NOMO-1 (cell line): ENCODE results near the gene ALB.
"Not testable (repeated sequence)": the region's sequence is repeated elsewhere in the genome, so short reads cannot be mapped to it uniquely, and the experiment has no call there.

Experiments
- DNase-seq, 2 experiments: peaks; one replicate each; lab custom pipeline; 2025; ENCODE audit not compliant: unreplicated experiment in 2 of 2; lab: John Stamatoyannopoulos, UW

ALB gene

DNA sequence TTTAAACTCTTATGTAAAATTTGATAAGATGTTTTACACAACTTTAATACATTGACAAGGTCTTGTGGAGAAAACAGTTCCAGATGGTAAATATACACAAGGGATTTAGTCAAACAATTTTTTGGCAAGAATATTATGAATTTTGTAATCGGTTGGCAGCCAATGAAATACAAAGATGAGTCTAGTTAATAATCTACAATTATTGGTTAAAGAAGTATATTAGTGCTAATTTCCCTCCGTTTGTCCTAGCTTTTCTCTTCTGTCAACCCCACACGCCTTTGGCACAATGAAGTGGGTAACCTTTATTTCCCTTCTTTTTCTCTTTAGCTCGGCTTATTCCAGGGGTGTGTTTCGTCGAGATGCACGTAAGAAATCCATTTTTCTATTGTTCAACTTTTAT, at the start of gene ALB:
TSS of gene ALB (plus strand) at position 246 of the 400 bp plus-strand sequence. CDS start at position 287, 41 bp downstream.
- DNase-seq, result no peak

DNA sequence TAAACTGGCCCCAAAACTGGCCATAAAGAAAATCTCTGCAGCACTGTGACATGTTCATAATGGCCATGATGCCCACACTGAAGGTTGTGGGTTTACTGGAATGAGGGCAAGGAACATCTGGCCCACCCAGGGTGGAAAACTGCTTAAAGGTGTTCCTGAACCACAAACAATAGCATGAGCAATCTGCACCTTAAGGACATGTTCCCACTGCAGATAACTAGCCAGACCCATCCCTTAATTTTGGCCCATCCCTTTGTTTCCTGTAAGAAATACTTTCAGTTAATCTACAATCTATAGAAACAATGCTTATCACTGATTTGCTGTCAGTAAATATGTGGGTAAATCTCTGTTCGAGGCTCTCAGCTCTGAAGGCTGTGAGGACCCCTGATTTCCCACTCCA, 46.9 kb upstream of the ALB start:
- DNase-seq, result not testable (repeated sequence)

DNA sequence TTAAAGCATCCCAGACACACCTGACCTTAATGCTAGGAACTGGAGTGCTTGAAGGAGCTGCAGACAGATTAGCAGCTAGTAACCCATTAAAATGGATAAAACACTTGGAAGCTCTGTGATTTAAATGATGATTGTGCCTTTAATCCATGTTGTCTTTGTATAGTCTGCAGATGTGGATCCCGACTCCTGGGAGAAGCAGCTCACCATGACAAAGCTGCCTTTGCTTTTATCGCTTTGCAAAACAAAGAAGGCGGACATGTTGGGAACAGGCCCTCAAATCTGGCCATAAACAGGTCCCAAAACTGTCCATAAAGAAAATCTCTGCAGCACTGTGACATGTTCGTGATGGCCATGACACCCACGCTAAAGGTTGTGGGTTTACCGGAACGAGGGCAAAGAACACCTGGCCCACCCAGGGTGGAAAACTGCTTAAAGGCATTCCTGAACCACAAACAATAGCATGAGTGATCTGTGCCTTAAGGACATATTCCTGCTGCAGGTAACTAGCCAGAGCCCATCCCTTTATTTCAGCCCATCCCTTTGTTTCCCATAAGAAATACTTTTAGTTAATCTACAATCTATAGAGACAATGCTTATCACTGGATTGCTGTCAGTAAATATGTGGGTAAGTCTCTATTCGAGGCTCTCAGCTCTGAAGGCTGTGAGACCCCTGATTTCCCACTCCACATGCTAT, 34.4 kb upstream of the ALB start:
- not testable (repeated sequence) for DNase-seq

DNA sequence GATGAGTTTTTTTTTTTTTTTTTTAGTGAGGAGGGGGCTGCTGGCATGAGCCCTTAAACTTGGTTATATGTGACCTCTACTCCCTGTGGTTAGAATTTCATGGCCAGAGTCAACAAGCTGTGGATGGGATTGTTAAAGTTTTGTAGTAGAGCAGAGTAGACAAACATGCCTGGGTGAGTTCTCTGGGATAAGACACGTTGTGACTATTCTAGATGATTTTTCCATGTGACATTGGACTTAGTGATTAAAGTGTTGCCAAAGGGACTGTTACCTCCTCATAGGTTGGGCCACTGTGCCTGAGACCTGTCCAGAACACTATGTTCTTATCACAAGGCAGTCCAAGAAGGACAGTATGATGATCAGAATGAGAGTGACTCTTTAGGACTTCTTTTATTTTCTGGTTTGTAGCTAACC, 28.8 kb upstream of the ALB start:
- no peak for DNase-seq

DNA sequence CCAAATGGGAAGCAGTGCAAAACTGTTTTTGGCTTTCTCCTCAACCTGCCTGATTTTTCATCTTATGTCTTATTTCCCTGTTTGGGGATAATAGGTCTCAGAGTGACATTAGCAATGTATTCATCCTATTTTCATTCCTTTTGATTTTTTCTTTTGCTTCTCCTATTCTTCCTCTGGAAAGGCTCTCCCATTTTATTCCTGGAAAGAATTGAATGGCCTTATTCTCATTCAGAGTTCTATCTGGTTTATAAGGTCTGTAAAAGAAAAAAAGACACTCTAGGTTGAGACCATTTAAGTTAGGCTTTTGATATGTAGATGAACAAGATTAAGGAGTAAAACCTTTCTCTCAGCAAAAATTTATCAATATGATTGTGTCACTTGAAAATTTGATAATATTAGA, 27.8 kb upstream of the ALB start:
- no peak for DNase-seq

DNA sequence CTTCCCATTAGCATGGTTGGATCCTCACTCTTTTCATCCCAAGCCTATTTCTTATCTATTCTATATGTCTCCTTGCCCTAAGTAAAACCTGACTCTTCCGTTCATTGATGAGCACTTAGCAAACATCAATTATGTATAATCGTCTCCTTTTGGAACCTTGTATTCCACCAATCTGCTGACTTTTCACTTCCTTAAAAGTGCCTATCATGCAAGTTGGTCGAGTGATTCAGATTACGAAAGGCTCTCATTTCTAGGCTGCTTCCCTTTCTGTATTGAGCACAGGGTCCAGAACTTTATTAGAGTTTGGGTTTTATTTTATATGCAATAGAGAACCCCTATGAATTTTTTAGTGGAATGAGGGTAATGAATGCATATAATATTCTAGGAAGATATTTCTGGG, 27.1 kb upstream of the ALB start:
- peak in 1 of 2 experiments; percentile 58 for DNase-seq

DNA sequence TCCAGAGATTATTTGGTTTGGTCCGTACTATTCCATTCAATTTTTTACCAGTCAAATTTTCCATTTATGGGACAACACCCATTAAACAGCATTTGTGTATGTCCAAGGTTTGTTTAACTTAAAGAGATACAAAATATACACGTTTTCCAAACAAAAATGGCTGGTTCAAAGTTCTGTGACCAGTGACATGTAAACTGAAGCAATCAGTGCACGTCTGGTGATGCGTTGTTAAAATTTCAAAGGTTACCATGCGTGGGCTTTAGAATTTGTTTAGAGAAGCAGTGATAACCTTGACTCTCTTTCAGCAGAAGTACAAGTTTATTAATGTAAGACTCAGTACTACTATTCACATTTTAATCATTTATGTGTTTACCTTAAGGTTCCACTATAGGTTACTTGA, 25.2 kb upstream of the ALB start:
- DNase-seq, result no peak

DNA sequence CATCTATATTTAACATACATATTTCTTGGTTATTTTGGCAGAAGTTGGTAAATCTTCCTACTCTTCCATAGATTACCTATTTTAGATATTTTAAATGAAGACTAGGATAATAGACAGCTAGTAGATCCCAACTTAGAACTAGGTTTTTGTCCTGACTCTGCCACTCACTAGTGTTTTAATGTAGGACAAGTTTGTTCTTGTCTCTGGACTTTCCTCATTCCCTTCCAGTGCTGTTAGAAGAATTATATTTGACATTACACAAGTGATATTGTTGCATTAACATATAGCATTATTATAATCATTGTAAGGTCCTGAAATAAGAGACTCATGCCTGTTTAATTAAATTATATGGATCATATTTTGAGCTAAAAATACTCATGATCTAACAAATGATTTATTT, 24.1 kb upstream of the ALB start:
- no peak for DNase-seq

DNA sequence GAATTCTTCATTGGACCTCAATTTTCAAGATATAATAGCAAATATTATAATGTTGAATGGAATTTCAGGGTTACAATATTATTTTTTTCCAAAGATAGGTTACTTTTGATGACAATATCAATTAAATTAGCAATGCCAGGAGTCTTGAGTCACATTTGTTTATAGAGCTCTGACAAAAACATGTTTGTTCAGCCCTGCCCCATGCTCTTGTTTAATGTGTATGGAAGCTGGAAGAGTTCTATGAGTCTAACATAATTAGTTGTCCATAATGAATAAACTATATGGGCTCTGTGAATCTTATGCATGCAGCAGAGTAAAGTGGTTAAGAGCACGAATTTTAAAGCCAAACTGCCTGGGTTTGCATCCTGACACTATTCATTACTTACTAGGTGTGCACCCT, 22.9 kb upstream of the ALB start:
- DNase-seq, result no peak

DNA sequence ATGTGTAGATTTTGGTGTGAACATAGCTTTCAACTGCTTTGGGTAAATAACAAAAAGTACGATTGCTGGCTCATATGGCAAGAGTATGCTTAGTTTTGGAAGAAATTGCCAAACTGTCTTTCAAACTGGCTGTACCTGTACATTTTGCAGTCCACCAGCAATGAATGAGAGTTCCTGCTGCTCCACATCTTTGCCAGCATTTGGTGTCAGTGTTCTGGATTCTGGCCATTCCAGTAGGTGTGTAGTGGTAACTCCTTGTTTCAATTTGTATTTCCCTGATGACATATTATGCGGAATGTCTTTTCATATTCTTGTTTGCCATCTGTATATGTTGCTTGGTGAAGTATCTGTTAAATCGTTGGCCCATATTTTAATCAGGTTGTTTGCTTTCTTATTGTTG, 20.6 kb upstream of the ALB start:
- no peak for DNase-seq

DNA sequence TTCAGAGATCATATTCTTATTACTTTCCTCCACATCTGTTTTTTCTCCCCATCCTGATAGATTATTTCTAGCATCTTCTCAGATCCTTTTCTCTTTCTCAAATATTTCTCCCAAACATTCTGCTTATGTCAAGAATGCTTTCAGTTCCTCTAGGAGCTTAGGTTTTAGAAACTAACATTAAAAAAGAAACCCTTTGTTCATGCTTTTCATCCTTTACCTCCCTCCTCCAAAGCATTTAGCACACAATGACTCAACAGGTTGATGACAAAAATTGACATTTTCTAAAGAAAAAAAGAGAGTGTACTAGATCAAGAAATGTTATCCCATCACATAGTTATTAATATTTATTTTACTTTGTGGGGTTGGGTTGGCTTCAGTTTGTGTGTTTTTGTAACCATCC, 16.5 kb upstream of the ALB start:
- no peak for DNase-seq

DNA sequence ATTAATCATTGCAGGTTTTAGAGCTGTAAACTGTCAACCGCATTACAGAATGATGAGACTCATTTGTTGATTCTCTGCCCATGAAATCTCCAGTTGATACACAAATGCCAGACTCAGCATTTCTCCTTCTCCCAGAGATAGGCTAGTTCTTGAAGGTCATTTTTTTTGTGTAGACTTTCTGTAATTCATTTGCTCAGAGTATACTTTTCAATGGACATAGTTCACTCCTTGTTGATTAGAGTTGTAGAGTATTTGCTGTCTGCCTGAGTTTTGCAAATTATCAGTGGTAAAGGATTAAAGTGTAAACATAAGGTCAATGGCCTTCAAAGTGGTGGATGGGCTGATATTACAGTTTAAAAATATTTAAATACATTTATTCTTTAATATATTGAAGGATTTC, 15.2 kb upstream of the ALB start:
- no peak for DNase-seq

DNA sequence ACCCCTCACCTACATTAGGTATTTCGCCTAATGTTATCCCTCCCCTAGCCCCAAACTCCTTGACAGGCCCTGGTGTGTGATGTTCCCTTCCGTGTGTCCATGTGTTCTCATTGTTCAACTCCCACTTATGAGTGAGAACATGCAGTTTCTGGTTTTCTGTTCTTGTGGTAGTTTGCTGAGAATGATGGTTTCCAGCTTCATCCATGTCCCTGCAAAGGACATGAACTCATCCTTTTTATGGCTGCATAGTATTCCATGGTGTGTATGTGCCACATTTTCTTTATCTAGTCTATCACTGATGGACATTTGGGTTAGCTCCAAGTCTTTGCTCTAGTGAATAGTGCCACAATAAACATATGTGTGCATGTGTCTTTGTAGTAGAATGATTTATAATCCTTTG, 14.4 kb upstream of the ALB start:
- not testable (repeated sequence) for DNase-seq

DNA sequence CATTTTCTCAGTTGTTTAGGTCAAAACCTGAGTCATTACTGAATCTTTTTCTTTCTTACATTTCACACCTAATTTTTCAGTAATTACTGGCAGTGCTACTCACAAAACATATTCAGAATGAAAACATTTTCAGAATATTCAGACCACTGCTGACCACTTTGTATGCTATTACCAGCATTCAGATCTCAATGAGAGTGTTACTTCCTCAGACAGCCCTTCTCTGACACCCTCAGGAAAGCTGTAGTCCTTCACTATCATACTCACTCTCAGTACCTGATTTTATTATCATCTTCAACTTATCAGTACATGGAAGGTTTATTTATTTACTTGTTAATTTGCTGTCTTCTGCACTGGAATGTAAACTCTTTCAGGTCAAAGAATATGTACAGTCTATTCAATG, 12.3 kb upstream of the ALB start:
- no peak for DNase-seq

DNA sequence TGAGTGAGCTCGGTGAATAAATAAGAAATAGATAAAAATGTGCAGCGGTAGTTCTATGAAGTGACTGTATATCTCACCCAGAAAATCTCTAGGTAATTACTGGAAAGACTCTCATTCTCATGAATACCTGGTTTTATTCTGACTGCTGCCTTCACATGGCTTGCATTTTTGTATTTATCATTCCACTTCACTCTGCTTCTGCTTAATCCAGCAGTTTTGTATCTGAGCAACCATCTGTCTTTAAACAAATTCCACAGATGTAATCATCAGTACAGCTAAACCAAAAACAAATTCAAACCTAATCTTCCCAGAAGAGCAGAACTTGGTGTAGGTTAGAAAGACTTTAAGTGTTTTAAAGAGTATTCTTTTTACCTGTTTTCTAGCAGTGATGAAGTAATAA, 11.2 kb upstream of the ALB start:
- no peak for DNase-seq

DNA sequence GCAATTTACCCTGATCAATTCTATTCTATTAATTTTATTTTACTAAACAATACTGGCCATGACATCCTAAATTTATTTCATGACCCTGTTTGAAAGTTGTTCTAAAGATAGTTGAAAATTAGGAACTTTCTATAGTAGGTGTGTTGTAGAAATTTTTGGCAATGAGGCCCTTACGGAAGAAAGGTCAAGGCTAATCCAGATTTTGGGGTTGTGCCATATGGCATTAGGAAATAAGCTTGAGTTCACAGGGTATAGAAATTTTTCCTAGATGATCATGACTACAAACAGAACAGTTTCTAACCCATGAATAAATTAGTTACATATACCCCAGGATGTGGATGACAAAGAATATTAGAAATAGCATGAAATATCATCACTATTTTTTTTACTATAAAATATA, 7.8 kb upstream of the ALB start:
- no peak for DNase-seq

DNA sequence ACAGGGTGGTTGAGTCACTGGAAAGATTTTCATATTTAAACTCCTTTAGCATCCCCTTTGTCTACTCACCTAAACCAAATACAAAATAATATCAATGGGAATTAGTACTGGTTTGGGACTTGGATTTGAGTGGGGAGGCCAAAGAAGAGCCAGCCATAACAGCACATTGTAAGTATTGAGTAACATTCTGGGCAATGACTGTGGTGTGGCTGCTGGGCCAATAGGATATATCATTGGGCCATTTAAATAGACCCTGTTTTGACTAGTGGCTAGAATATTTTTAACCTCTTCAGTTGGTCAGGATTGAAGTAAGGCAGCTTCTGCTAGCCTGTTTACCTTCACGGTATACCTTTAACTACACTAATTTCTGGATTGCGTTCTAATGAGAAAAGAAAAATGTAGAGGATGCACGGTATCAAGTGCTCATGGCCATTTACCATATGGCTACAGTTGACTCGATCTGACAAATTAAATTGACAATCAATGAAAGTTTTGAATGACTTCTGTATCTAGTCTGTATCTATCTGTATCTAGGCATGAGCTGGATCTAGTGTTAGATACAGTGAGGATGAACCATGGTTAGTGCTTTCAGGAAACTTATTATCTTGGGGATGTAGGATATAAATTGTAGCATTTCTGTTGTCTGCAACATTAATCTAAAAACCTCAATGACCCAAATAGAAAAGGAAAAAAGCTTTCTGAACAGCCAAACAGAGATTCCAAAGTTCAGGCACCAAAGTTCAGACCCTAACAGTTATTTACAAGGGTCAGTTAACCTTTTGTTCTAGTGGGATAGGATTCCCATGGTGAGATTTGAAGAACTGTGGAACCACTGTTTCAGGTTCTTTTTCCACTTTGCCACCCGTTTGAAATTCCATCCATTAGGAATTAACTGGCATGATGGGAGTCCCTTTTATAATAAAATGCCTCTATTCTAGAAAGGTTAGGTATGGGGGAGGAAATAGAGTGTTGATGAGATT, 6.8 kb upstream of the ALB start:
- DNase-seq, result no peak

DNA sequence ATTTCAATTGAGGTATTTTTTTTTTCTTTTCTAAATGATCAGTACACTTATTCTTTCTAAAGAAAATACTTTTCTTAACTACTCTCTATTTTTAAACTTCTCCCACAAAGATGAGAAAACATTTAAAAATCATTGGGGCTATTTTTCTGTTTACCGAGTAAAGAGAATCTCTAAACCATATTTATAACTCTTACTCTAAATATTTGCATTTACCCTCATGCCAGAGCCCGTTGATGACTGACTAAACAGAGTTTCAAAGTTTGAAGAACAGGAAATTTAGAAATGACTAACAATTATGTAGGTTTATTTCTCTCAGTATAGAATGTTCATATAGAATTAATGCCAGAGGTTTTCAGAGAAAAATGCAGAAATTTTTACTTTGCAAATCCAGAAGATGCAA, 2.7 kb upstream of the ALB start:
- DNase-seq, result no peak

DNA sequence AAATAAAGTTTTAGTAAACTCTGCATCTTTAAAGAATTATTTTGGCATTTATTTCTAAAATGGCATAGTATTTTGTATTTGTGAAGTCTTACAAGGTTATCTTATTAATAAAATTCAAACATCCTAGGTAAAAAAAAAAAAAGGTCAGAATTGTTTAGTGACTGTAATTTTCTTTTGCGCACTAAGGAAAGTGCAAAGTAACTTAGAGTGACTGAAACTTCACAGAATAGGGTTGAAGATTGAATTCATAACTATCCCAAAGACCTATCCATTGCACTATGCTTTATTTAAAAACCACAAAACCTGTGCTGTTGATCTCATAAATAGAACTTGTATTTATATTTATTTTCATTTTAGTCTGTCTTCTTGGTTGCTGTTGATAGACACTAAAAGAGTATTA, 370 bp downstream of the ALB start:
- no peak for DNase-seq

DNA sequence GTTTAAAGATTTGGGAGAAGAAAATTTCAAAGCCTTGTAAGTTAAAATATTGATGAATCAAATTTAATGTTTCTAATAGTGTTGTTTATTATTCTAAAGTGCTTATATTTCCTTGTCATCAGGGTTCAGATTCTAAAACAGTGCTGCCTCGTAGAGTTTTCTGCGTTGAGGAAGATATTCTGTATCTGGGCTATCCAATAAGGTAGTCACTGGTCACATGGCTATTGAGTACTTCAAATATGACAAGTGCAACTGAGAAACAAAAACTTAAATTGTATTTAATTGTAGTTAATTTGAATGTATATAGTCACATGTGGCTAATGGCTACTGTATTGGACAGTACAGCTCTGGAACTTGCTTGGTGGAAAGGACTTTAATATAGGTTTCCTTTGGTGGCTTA, 1.1 kb downstream of the ALB start:
- no peak for DNase-seq

DNA sequence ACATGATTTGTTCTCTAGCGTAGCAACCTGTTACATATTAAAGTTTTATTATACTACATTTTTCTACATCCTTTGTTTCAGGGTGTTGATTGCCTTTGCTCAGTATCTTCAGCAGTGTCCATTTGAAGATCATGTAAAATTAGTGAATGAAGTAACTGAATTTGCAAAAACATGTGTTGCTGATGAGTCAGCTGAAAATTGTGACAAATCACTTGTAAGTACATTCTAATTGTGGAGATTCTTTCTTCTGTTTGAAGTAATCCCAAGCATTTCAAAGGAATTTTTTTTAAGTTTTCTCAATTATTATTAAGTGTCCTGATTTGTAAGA, 2.4 kb downstream of the ALB start:
- DNase-seq, result no peak

DNA sequence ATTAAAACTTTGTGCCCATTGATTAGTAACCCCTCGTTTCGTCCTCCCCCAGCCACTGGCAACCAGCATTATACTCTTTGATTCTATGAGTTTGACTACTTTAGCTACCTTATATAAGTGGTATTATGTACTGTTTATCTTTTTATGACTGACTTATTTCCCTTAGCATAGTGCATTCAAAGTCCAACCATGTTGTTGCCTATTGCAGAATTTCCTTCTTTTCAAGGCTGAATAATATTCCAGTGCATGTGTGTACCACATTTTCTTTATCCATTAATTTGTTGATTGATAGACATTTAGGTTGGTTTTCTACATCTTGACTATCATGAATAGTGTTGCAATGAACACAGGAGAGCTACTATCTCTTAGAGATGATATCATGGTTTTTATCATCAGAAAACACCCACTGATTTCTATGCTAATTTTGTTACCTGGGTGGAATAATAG, 3.2 kb downstream of the ALB start:
- DNase-seq, result no peak
